Endothelial cell of umbilical vein (primary cell): Measurements from ENCODE around the gene TSPO.

Experiments
- CTCF ChIP-seq, 2 donors: IDR thresholded peaks; 1 replicate in 1 of 2; 2 replicates in 1 of 2; pipeline ENCODE4 v1.5.1; 2011; ENCODE audit warnings: low read length in 2 of 2, mild to moderate bottlenecking in 2 of 2, moderate library complexity in 2 of 2, control low read depth in 1 of 2, inconsistent platforms in 1 of 2, low read depth in 1 of 2; ENCODE audit not compliant: insufficient read depth in 1 of 2; ENCODE audit errors: extremely low read depth in 1 of 2
- EZH2 ChIP-seq: IDR thresholded peaks from 2 replicates; pipeline ENCODE4 v1.6.1; 2012; ENCODE audit warnings: borderline replicate concordance, low read depth, mild to moderate bottlenecking, moderate library complexity, low read length, inconsistent platforms; ENCODE audit not compliant: severe bottlenecking
- GATA2 ChIP-seq: IDR thresholded peaks from 2 replicates; pipeline ENCODE4 v1.7.0; 2011; ENCODE audit warnings: low read depth, mild to moderate bottlenecking, moderate library complexity, mixed read lengths, low read length; ENCODE audit not compliant: insufficient read length, insufficient read depth
- JUN ChIP-seq: IDR thresholded peaks from 2 replicates; pipeline ENCODE4 v1.6.1; 2011; ENCODE audit warnings: borderline replicate concordance, low read depth; ENCODE audit not compliant: insufficient read length, insufficient read depth
- MAX ChIP-seq: IDR thresholded peaks from 2 replicates; pipeline ENCODE4 v1.6.1; 2011; ENCODE audit not compliant: insufficient read depth, insufficient read length
- POLR2A ChIP-seq: IDR thresholded peaks from 2 replicates; pipeline ENCODE4 v1.6.1; 2012; ENCODE audit warnings: low read depth, mild to moderate bottlenecking, control low read depth, low read length
- POLR2AphosphoS5 ChIP-seq: IDR thresholded peaks from 2 replicates; pipeline ENCODE4 v1.6.1; 2012; ENCODE audit warnings: low read depth, mild to moderate bottlenecking, control low read depth, low read length, moderate library complexity; ENCODE audit not compliant: insufficient read depth

- TF ChIP-seq POLR2A, result no peak
- no peak for TF ChIP-seq CTCF (IDR thresholded peaks at IDR 0.05; ENCODE audit: extremely low read depth in 1 of 2, insufficient read depth in 1 of 2, low read depth in 1 of 2, low read length in 2 of 2)
- no peak for TF ChIP-seq MAX
- no peak for TF ChIP-seq GATA2
- no peak for TF ChIP-seq EZH2
- TF ChIP-seq POLR2AphosphoS5, result no peak
- no peak for TF ChIP-seq JUN
Measured at GRCh38 chr22:43206509-43207161, 55.3 kb downstream of the TSPO start.
